Measurements from ENCODE around the gene SERP2.

GRCh38 chr13:44413095-44413494 lies 39.5 kb downstream of the SERP2 start:
- TF ChIP-seq CTCF (IDR thresholded peaks at IDR 0.05) (no peak), PBX3 (IDR thresholded peaks at IDR 0.05) (no peak), RAD21 (conservative IDR thresholded peaks at IDR 0.05 in 1 of 2, IDR thresholded peaks at IDR 0.05 in 1 of 2) (no peak)

Data from A549 (cell line).